GM18907 (cell line): ENCODE data around the gene CPVL.

Source experiments
- ATAC-seq: cut with Tn5 transposase; IDR thresholded peaks from one replicate; pipeline ENCODE4 v1.9.1; 2021; ENCODE audit warnings: mild to moderate bottlenecking, moderate library complexity; ENCODE audit not compliant: unreplicated experiment

The CPVL gene

GRCh38 chr7:29156907-29157452, 10.6 kb upstream of the CPVL start:
- no peak for ATAC-seq

DNA sequence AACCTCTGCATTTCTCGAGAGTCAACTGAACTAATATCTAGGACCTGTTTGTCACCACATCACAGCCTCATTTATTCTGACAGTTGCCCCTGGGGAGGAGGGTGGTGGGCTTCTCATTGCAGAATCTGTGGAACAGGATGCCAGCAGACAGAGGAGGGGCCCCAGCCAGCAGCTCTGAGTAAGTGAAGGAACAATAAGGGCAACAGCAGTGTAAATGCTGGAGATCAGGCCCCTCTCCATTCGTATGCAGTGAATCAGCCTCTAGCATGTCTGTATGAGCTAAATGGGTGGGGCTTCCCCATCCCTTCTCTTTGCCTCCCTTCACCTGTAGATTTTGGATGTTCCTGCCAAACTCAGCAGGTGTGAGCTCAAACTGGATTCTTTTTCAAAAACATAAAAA, 7.7 kb upstream of the CPVL start:
- ATAC-seq, result no peak

DNA sequence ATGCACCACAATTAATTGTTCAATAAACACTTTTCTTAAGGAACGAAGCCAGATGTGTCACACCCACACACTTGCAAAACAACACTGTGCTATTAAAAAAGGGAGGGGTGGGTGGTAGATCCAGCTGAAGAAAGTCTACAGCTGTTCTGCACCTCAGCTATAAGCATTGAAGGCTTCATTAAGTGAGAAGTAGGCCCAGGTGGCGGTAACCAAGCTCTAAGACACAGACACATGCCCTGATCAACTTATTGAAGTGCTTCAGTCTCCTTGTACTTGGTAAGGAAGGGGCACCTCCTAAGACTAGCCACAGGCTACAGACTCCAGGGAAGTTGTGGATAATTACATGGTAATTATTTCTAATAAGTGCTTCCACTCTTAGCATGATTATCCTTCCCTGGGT, 4.5 kb upstream of the CPVL start:
- ATAC-seq, result no peak

- ATAC-seq, result no peak
These were observed 2.7 kb upstream of the CPVL start for GRCh38 chr7:29149036-29149435.

- no peak for ATAC-seq
These were observed 1.5 kb upstream of the CPVL start for GRCh38 chr7:29147821-29148220.

GRCh38 chr7:29146888-29147609, 712 bp upstream of the CPVL start:
- no peak for ATAC-seq

DNA sequence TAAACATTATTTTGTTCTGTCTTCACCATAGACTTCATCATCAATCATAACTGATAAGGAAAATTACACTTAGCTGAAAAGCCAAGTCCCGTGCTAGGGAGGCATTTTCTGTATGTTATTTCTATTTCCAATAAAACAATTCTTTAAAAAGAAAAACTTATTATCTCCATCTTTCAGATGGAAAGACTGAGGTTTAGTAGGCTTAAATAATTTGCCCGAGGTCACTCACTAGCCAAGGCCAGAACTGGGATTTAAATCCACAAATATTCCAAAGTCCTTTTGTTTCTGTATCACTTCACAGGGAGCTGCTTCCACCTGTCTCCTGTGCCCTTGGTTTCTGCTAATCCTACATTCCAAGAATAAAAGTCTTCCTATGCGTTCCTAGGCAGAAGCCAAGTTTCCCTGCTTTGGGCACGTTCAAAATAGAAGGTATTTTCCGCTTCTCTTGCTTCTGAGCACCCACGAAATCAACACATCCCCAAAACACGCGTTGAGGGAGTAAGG, 732 bp downstream of the CPVL start:
- no peak for ATAC-seq

- ATAC-seq, result no peak
These were observed 2.6 kb downstream of the CPVL start for GRCh38 chr7:29143751-29144150.

- ATAC-seq, result no peak
These were observed 4.2 kb downstream of the CPVL start for GRCh38 chr7:29142021-29142727.

GRCh38 chr7:29140873-29141468, 5.4 kb downstream of the CPVL start:
- no peak for ATAC-seq

DNA sequence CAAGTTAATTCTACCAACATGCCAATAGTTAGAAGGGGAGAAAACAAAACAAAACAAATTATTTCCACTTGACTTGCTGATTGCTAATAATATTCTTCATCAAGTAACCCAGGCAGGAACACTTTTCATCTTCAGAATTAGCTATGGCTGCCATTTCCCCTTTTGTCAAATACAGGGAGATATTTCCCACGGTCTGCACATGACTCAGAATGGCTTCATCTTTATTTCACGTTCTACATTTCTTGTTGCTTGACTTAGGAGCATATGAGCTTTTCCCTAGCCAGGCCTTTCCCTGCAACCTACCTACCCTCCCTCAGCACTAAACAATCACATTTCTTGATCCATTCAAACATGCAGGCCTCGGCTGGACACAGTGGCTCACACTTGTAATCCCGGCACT, 6.5 kb downstream of the CPVL start:
- no peak for ATAC-seq

GRCh38 chr7:29139191-29139590, 7.1 kb downstream of the CPVL start:
- ATAC-seq, result no peak

- no peak for ATAC-seq
These were observed 7.7 kb downstream of the CPVL start for GRCh38 chr7:29138588-29138987.

- ATAC-seq, result no peak
These were observed 10.5 kb downstream of the CPVL start for GRCh38 chr7:29135846-29136245.

GRCh38 chr7:29132980-29133379, 13.4 kb downstream of the CPVL start:
- no peak for ATAC-seq

DNA sequence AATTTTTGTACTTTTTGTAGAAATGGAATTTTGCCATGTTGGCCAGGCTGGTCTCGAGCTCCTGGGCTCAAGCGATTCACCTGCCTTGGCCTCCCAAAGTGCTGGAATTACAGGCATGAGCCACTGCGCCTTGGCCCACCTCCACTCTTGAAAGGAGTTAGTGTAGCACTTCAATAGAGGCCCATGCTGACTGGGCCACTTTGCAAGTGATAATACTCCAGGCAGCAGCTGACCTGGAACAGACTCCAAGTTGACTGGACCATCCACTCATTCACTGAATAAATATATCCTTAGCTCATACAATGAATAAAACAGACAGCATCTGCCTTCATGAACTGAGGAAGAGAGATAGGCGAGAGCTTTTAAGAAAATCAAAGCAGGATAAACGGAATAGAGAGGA, 14.7 kb downstream of the CPVL start:
- ATAC-seq, result no peak

- ATAC-seq, result no peak
These were observed 16.2 kb downstream of the CPVL start for GRCh38 chr7:29130096-29130495.

DNA sequence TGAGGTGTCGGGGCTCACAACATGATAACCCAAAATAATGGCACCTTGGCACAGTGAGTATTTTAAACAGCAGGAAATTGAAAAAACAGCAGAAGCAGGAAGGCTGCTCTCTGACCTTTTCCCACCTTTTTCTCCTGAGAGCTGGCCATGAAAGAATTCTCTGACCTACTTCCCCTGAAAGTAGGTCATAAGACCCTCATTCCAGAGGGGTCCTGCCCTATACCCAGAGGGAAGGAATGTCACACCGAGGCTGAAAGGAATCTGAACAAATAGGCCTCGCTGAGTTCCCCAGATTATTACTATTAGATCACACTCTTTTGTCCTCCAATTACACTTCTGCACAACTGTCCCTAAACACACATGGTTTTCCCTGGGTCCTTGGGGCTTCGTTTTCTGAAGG, 18.8 kb downstream of the CPVL start:
- no peak for ATAC-seq

- ATAC-seq, result no peak
These were observed 19.5 kb downstream of the CPVL start for GRCh38 chr7:29126804-29127203.

- no peak for ATAC-seq
These were observed 22.6 kb downstream of the CPVL start for GRCh38 chr7:29123626-29124190.

DNA sequence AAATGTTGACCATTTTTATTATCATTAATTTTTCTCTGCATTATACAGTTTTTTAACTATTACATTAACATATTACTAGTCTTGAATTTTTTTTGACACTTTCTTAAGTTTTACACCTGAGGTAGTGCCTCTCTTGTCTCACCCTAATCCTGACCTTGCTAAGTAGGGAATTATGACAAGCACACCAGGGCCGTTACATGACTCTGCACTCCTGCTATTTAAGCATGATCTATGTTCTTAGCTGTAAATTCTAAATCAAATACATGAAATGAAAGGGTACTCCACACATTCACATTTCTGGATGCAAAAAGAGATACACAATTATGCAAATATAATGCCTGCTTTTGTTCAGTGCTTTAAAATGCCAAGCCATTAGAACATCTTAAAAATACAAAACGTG, 23.6 kb downstream of the CPVL start:
- ATAC-seq, result no peak
